Ishikawa (cell line): Measurements from ENCODE around the gene CCT4.

Experiments used
- CEBPB ChIP-seq: IDR thresholded peaks from 2 replicates; pipeline ENCODE4 v1.6.1; 2012
- EGR1 ChIP-seq: IDR thresholded peaks from 2 replicates; pipeline ENCODE4 v1.6.1; 2012
- EP300 ChIP-seq: IDR thresholded peaks from 2 replicates; pipeline ENCODE4 v1.6.1; 2012; ENCODE audit warnings: borderline replicate concordance
- FOXM1 ChIP-seq: IDR thresholded peaks from 2 replicates; pipeline ENCODE4 v1.6.1; 2012; ENCODE audit warnings: low read depth, borderline replicate concordance
- TEAD4 ChIP-seq: IDR thresholded peaks from 2 replicates; pipeline ENCODE4 v1.6.1; 2012
- YY1 ChIP-seq: IDR thresholded peaks from 2 replicates; pipeline ENCODE4 v1.6.1; 2012; ENCODE audit warnings: low read depth
- TF ChIP-seq, protein P1 (sequence below): IDR thresholded peaks from 2 replicates; pipeline ENCODE4 v1.6.1; 2012; ENCODE audit warnings: low read depth, mild to moderate bottlenecking
- TF ChIP-seq, protein P2 (sequence below): IDR thresholded peaks from 2 replicates; pipeline ENCODE4 v1.6.1; 2012

DNA sequence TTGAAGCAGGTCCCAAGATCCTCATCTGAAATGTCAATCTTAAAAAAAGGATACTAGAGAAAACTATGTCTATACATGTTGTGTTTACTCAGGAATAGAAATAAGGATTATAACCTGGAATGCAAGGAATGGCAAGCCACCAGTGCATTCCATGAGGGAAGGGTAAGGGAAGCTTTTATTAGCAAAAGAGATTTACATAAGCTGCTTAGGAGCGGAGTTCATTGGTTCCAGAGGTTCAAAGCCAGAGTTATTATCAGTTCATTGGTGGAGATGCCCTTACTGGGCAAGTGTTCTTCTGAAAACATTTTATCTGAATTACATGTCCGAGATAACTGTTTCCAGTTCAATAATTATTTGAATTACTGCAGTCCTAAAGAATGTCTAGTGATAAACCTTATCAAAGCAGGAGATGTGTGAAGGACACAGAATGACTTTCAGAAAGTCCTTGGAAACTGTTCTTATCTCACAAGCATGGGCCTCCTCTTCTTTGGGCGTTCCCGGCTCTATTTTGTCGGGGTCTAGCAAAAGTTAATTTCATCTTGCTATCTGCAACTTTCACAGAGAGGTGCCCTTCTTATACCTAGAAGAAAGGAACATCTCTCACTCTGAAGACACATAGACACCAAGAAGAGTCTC, 40.5 kb upstream of the CCT4 start:
- TF ChIP-seq FOXM1 (no peak), CEBPB (no peak), YY1 (no peak), EGR1 (no peak), TEAD4 (peak; percentile 19; the same call in 1 of the 2 replicates), EP300 (no peak)
- TF ChIP-seq, protein P1, sequence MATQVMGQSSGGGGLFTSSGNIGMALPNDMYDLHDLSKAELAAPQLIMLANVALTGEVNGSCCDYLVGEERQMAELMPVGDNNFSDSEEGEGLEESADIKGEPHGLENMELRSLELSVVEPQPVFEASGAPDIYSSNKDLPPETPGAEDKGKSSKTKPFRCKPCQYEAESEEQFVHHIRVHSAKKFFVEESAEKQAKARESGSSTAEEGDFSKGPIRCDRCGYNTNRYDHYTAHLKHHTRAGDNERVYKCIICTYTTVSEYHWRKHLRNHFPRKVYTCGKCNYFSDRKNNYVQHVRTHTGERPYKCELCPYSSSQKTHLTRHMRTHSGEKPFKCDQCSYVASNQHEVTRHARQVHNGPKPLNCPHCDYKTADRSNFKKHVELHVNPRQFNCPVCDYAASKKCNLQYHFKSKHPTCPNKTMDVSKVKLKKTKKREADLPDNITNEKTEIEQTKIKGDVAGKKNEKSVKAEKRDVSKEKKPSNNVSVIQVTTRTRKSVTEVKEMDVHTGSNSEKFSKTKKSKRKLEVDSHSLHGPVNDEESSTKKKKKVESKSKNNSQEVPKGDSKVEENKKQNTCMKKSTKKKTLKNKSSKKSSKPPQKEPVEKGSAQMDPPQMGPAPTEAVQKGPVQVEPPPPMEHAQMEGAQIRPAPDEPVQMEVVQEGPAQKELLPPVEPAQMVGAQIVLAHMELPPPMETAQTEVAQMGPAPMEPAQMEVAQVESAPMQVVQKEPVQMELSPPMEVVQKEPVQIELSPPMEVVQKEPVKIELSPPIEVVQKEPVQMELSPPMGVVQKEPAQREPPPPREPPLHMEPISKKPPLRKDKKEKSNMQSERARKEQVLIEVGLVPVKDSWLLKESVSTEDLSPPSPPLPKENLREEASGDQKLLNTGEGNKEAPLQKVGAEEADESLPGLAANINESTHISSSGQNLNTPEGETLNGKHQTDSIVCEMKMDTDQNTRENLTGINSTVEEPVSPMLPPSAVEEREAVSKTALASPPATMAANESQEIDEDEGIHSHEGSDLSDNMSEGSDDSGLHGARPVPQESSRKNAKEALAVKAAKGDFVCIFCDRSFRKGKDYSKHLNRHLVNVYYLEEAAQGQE = no peak
- TF ChIP-seq, protein P2, sequence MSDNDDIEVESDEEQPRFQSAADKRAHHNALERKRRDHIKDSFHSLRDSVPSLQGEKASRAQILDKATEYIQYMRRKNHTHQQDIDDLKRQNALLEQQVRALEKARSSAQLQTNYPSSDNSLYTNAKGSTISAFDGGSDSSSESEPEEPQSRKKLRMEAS = no peak
